ENCODE measurements around the gene TBL3. TPM values are rescaled to one million over a fixed set of nuclear protein-coding genes. Genes with fewer than 3 reads are reported as not detected.
A peak's percentile ranks its signal among the peaks of the same experiment; 100 is the strongest.

Gene TBL3
- total and polyA plus RNA-seq, 9 of the 15 experiments (the other 6 are each of a cell fraction or from before 2014, with no cell fraction given): 0.97 to 117 (median 24.5) TPM

GRCh38 chr16:1984347-1985225, 12.7 kb downstream of the TBL3 start (continued):
- peak; percentile 16 for TF ChIP-seq CTCFL (IDR thresholded peaks at IDR 0.05; ENCODE audit: borderline replicate concordance, insufficient read depth, low read depth, low read length, poor library complexity, severe bottlenecking)
- no peak for TF ChIP-seq USF2 (CRISPR knock-in tag; IDR thresholded peaks at IDR 0.05)
- TF ChIP-seq PCBP1 (IDR thresholded peaks at IDR 0.05; ENCODE audit: low read depth, low read length, poor library complexity, severe bottlenecking): peak; percentile 22
- TF ChIP-seq CTCF (IDR thresholded peaks at IDR 0.05 in 2 of 3, conservative IDR thresholded peaks at IDR 0.05 in 1 of 3; ENCODE audit: insufficient read depth in 2 of 3, low read depth in 1 of 3, low read length in 3 of 3): no peak
- TF ChIP-seq KLF13 (tag; IDR thresholded peaks at IDR 0.05; ENCODE audit: borderline replicate concordance, low read depth): no peak
- TF ChIP-seq U2AF1 (optimal IDR thresholded peaks at IDR 0.05; ENCODE audit: low read depth, low read length): no peak
- no peak for TF ChIP-seq MXI1 (IDR thresholded peaks at IDR 0.05; ENCODE audit: low read depth, low read length)
- no peak for TF ChIP-seq ZNF133 (CRISPR knock-in tag; IDR thresholded peaks at IDR 0.05)
- TF ChIP-seq ZNF449 (CRISPR knock-in tag; IDR thresholded peaks at IDR 0.05): no peak
- no peak for TF ChIP-seq FOXM1 (IDR thresholded peaks at IDR 0.05; ENCODE audit: low read depth)
- TF ChIP-seq FOXM1 (CRISPR knock-in tag; IDR thresholded peaks at IDR 0.05; ENCODE audit: low read depth): 0 out of 2 replicates have a peak, but pooled peaks have one; percentile 14
